ENCODE measurements around the gene UNC5B. TPM values are rescaled to one million over a fixed set of nuclear protein-coding genes. Genes with fewer than 3 reads are reported as not detected.

Gene UNC5B
- total RNA-seq, 1 experiment from 2014 or later, result 22.0 TPM

GRCh38 chr10:71237843-71238623 lies 25.7 kb downstream of the UNC5B start:
- no peaks in the 10 kb centered on the region for H3K36me3 ChIP-seq (ENCODE audit: control insufficient read depth in 1 of 2, insufficient read depth in 2 of 2, low read length in 2 of 2)
- no peak overlapping the region for H3K4me3 ChIP-seq (replicated peaks in 1 of 2; ENCODE audit: low read depth in 1 of 2, low read length in 2 of 2)
- ChIA-PET POLR2A (interaction anchor here (1.1 kb wide), 1 partner anchor 22 kb away, joined by 3 read pairs; no protein-coding TSS in a partner anchor), CTCF (interaction anchor here (1.2 kb wide), 1 partner anchor 458 kb away, joined by 3 read pairs; no protein-coding TSS in a partner anchor), RAD21 (ENCODE audit: low non-redundant PET in 1 of 2, low total read pairs in 2 of 2, uncharacterized antibody in 2 of 2, unreplicated experiment in 2 of 2) (no interaction called here)
- ATAC-seq, result no peak
- no peaks in the 10 kb centered on the region for H3K9me3 ChIP-seq (ENCODE audit: control insufficient read depth in 1 of 2, insufficient read depth in 1 of 2, low read depth in 1 of 2, low read length in 2 of 2)
- H3K9me2 ChIP-seq (ENCODE audit: insufficient read depth), result no peaks in the 10 kb centered on the region
- no peaks in the 10 kb centered on the region for H4K20me1 ChIP-seq (ENCODE audit: insufficient read depth)
- H2AFZ ChIP-seq (ENCODE audit: low read depth, low read length, poor library complexity, severe bottlenecking), result no peak overlapping the region
- H3K9ac ChIP-seq (ENCODE audit: low read length), result no peak overlapping the region
- TF ChIP-seq SRF (IDR thresholded peaks at IDR 0.05; ENCODE audit: low read depth) (no peak), EZH2 (IDR thresholded peaks at IDR 0.05) (no peak), EGR1 (IDR thresholded peaks at IDR 0.05; ENCODE audit: low read depth) (no peak), POLR2A (IDR thresholded peaks at IDR 0.05; ENCODE audit: borderline replicate concordance, extremely low read depth, insufficient read depth, insufficient read length) (no peak), TCF7L2 (IDR thresholded peaks at IDR 0.05; ENCODE audit: borderline replicate concordance, extremely low read depth, insufficient read depth, insufficient read length) (no peak), ATF3 (IDR thresholded peaks at IDR 0.05) (no peak)
- no peak overlapping the region for H3K4me2 ChIP-seq (ENCODE audit: low read length)
- no TSS peak for BruUV-seq (replicated peaks)
- no peaks in the 10 kb centered on the region for H3K27me3 ChIP-seq (ENCODE audit: insufficient read depth, low read length)
- no peak overlapping the region for H3K27ac ChIP-seq (ENCODE audit: low read depth, low read length)
- peaks cover 6 to 9% of the 10 kb centered on the region in 2 experiments; a peak in 3 of 4 replicates for H3K4me1 ChIP-seq (ENCODE audit: control insufficient read depth in 1 of 2, insufficient read depth in 2 of 2, low read length in 2 of 2)
- intact Hi-C loops (cut with micrococcal nuclease), result no loop called here
- DNase-seq (ENCODE audit: low read depth, low spot score), result no peak
- no peaks in the 10 kb centered on the region for H3K79me2 ChIP-seq (ENCODE audit: insufficient read depth, low read length)

GRCh38 chr10:71238626-71239025 lies 26.3 kb downstream of the UNC5B start:
- DNase-seq (ENCODE audit: low read depth, low spot score) (no peak), ATAC-seq (no peak)
- no peaks in the 10 kb centered on the region for H3K79me2 ChIP-seq (ENCODE audit: insufficient read depth, low read length)
- no peaks in the 10 kb centered on the region for H3K9me2 ChIP-seq (ENCODE audit: insufficient read depth)
- H3K36me3 ChIP-seq (ENCODE audit: control insufficient read depth in 1 of 2, insufficient read depth in 2 of 2, low read length in 2 of 2), result no peaks in the 10 kb centered on the region
- no peaks in the 10 kb centered on the region for H4K20me1 ChIP-seq (ENCODE audit: insufficient read depth)
- no peak overlapping the region for H3K4me2 ChIP-seq (ENCODE audit: low read length)
- H3K9ac ChIP-seq (ENCODE audit: low read length), result no peak overlapping the region
- no peak overlapping the region for H3K4me3 ChIP-seq (replicated peaks in 1 of 2; ENCODE audit: low read depth in 1 of 2, low read length in 2 of 2)
- ChIA-PET POLR2A (interaction anchor here (1.1 kb wide), 1 partner anchor 21 kb away, joined by 3 read pairs; no protein-coding TSS in a partner anchor), RAD21 (ENCODE audit: low non-redundant PET in 1 of 2, low total read pairs in 2 of 2, uncharacterized antibody in 2 of 2, unreplicated experiment in 2 of 2) (no interaction called here), CTCF (interaction anchor here (1.2 kb wide), 1 partner anchor 458 kb away, joined by 3 read pairs; no protein-coding TSS in a partner anchor)
- BruUV-seq (replicated peaks), result no TSS peak
- peaks cover 9 to 11% of the 10 kb centered on the region in 2 experiments; a peak in 3 of 4 replicates for H3K4me1 ChIP-seq (ENCODE audit: control insufficient read depth in 1 of 2, insufficient read depth in 2 of 2, low read length in 2 of 2)
- H2AFZ ChIP-seq (ENCODE audit: low read depth, low read length, poor library complexity, severe bottlenecking), result no peak overlapping the region
- intact Hi-C loops (cut with micrococcal nuclease), result no loop called here
- H3K9me3 ChIP-seq (ENCODE audit: control insufficient read depth in 1 of 2, insufficient read depth in 1 of 2, low read depth in 1 of 2, low read length in 2 of 2), result no peaks in the 10 kb centered on the region
- H3K27ac ChIP-seq (ENCODE audit: low read depth, low read length), result no peak overlapping the region
- TF ChIP-seq, protein P1, sequence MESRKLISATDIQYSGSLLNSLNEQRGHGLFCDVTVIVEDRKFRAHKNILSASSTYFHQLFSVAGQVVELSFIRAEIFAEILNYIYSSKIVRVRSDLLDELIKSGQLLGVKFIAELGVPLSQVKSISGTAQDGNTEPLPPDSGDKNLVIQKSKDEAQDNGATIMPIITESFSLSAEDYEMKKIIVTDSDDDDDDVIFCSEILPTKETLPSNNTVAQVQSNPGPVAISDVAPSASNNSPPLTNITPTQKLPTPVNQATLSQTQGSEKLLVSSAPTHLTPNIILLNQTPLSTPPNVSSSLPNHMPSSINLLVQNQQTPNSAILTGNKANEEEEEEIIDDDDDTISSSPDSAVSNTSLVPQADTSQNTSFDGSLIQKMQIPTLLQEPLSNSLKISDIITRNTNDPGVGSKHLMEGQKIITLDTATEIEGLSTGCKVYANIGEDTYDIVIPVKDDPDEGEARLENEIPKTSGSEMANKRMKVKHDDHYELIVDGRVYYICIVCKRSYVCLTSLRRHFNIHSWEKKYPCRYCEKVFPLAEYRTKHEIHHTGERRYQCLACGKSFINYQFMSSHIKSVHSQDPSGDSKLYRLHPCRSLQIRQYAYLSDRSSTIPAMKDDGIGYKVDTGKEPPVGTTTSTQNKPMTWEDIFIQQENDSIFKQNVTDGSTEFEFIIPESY (IDR thresholded peaks at IDR 0.05; ENCODE audit: extremely low read depth, insufficient replicate concordance, low read length), result no peak
- TF ChIP-seq JUND (IDR thresholded peaks at IDR 0.05) (no peak), EZH2 (IDR thresholded peaks at IDR 0.05) (no peak), YY1 (IDR thresholded peaks at IDR 0.05; ENCODE audit: extremely low read depth, insufficient replicate concordance, low read depth, low read length) (no peak), POLR2A (IDR thresholded peaks at IDR 0.05; ENCODE audit: borderline replicate concordance, extremely low read depth, insufficient read depth, insufficient read length) (no peak)
- TF ChIP-seq, protein P2, sequence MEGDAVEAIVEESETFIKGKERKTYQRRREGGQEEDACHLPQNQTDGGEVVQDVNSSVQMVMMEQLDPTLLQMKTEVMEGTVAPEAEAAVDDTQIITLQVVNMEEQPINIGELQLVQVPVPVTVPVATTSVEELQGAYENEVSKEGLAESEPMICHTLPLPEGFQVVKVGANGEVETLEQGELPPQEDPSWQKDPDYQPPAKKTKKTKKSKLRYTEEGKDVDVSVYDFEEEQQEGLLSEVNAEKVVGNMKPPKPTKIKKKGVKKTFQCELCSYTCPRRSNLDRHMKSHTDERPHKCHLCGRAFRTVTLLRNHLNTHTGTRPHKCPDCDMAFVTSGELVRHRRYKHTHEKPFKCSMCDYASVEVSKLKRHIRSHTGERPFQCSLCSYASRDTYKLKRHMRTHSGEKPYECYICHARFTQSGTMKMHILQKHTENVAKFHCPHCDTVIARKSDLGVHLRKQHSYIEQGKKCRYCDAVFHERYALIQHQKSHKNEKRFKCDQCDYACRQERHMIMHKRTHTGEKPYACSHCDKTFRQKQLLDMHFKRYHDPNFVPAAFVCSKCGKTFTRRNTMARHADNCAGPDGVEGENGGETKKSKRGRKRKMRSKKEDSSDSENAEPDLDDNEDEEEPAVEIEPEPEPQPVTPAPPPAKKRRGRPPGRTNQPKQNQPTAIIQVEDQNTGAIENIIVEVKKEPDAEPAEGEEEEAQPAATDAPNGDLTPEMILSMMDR (IDR thresholded peaks at IDR 0.05 in 2 of 3, conservative IDR thresholded peaks at IDR 0.05 in 1 of 3; ENCODE audit: borderline replicate concordance in 1 of 3, insufficient read depth in 1 of 3, low read depth in 2 of 3, low read length in 2 of 3), result no peak
- no peaks in the 10 kb centered on the region for H3K27me3 ChIP-seq (ENCODE audit: insufficient read depth, low read length)

All from HCT116 (cell line).